Left lobe of liver (tissue), 2 donors: Measurements from ENCODE around the gene GARIN5B. TPM values are rescaled to one million over a fixed set of nuclear protein-coding genes. Genes with fewer than 3 reads are reported as not detected.
A peak's percentile ranks its signal among the peaks of the same experiment; 100 is the strongest.
"Not testable (repeated sequence)": the region's sequence is repeated elsewhere in the genome, so short reads cannot be mapped to it uniquely, and the experiment has no call there.

Experiments
- ATAC-seq: fragments of 200-7000 bp; cut with Tn5 transposase; one replicate; pipeline ENCODE4 v1.9.1; 2020; ENCODE audit warnings: mild to moderate bottlenecking, moderate library complexity
- DNase-seq: peaks from one replicate; pipeline ENCODE4 v3.0.0-alpha.2; 2020; ENCODE audit warnings: low spot score
- total RNA-seq: library from RNA; stranded (reverse); gene quantifications from one replicate; pipeline ENCODE4 v1.2.1, GENCODE V29; 2021
- donor health status: DM: no; HTN: no; CAD: no; lungs with moderate emphysema.
- donor health status: DM: no; HTN: yes; CAD: no.

The GARIN5B gene
- not detected for total RNA-seq

GRCh38 chr19:55362990-55363716, at the start of gene GARIN5B:
GARIN5B (minus strand) TSS chr19:55363260; CDS start chr19:55363066, 194 bp downstream.
- ATAC-seq: no peak
- no peak for DNase-seq

DNA sequence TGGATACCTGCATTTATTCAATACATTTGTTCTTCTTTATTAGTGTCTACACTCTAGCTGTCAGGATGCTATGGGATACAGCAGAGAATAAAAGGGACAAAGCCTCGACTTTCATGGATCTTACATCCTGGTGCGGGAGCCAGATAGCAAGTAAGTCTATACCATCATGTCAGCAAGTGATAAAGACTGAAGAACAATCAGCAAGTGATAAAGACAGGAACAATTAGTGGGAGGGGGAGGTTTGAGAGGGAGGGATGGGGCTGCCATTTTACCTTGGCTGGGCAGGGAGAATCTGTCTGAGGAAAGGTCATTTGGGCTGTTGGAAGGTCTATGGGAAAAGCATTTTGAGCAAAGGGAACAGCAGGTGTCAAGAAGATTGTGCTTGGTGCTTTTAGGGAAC, 47.1 kb upstream of the GARIN5B start:
- ATAC-seq: no peak

DNA sequence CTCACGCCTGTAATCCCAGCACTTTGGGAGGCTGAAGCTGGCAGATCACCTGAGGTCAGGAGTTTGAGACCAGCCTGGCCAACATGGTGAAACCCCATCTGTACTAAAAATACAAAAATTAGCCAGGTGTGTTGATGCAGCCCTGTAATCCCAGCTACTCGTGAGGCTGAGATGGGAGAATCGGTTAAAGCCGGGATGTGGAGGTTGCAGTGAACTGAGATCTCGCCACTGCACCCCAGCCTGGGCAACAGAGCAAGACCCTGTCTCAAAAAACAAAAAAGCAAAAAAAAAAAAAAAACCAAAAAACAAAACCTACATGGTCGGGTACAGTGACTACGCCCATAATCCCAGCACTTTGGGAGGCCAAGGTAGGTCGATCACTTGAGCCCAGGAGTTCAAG, 46.1 kb upstream of the GARIN5B start:
- not testable (repeated sequence) for DNase-seq

More for the DNA sequence above, 47.1 kb upstream of the GARIN5B start:
- no peak for DNase-seq

GRCh38 chr19:55408533-55408872, 45.4 kb upstream of the GARIN5B start:
- ATAC-seq (no peak), DNase-seq (no peak)

More for the DNA sequence above, 46.1 kb upstream of the GARIN5B start:
- ATAC-seq: not testable (repeated sequence)

DNA sequence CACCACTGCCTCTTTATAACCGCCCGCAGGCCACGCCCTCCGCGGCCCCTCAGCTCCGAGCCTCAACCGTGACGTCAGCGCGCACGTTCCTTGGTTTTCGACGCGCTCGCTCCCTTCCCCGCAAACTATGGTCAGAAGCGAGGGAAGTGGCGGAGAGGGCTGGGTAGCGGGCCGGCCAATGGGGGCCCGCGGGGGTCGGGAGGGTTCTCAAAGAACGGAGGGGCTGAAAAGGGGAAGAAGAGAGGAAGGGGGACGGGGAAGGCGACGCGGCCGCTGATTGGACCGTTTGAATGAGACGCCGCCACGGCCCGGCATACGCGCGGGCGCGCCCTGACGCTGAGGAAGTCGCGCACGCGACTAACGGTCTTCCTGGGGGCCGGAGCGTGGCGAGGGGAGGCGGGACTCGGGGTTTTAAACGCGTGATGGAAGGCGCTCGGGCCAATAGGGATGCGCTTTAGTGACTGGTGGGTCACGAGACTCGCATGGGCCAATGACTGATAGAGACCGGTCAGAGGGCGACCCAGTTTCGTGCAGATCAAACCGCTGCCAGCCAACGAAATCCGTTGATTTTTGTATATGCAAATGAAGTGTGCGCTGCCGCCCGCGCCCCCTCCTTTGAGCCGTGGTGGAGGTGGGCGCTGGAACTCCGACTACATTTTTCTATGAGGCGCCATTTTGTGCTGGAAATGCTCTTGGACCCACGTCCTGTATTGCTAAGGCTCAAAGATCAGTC, 44.9 kb upstream of the GARIN5B start:
- DNase-seq (peak; percentile 98), ATAC-seq (peak; percentile 96)

- not testable (repeated sequence) for DNase-seq, ATAC-seq
Observed at GRCh38 chr19:55407550-55407799, 44.4 kb upstream of the GARIN5B start, which contains the start of gene UBE2S. UBE2S (minus strand) TSS chr19:55407788; CDS start chr19:55407589, 199 bp downstream.

- DNase-seq: no peak
- ATAC-seq: peak; percentile 10
Observed at GRCh38 chr19:55406826-55407549, 43.9 kb upstream of the GARIN5B start.

GRCh38 chr19:55406091-55406825, 43.2 kb upstream of the GARIN5B start:
- ATAC-seq: no peak
- no peak for DNase-seq

DNA sequence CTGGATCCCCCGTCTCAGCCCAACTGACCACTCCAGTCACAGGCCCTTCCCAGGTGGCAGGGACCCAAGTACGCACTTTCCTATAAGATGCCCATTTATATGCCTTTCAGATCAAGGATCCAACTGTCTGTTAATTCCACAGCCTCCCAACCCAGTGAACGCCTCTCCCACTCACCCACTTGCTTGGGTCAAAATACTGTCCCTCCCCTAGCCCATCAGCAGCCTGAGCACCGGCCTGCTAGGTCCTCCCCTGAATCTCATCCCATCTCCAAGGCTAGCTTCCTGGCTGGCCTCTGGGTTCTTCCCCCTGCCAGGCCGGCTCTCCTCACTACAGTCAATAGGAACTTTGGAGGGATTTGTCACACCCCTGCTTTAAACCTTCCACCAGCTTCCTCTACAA, 42.6 kb upstream of the GARIN5B start:
- DNase-seq: no peak
- ATAC-seq: no peak

GRCh38 chr19:55402509-55402908, 39.4 kb upstream of the GARIN5B start:
- DNase-seq (no peak), ATAC-seq (no peak)

DNA sequence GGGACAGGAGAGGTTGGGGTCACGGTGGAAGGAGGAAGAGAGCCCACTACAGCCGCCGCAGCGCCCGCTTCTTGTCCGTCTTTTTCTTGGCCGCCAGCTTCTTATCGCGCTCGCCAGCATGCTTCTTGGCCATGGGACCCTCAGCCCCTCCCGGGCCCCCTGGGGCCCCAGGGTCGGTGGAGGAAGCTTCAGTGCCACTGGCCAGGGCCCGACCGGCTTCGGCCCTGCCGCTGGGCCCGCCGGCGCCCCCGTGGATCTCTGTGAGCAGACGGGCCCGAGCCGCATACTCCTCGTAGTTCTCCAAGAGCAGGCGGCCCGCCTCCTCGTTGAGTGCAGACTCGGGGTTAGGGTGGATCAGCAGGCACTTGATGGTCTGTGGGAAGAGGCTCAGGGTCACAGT, 38.3 kb upstream of the GARIN5B start:
- not testable (repeated sequence) for ATAC-seq

DNA sequence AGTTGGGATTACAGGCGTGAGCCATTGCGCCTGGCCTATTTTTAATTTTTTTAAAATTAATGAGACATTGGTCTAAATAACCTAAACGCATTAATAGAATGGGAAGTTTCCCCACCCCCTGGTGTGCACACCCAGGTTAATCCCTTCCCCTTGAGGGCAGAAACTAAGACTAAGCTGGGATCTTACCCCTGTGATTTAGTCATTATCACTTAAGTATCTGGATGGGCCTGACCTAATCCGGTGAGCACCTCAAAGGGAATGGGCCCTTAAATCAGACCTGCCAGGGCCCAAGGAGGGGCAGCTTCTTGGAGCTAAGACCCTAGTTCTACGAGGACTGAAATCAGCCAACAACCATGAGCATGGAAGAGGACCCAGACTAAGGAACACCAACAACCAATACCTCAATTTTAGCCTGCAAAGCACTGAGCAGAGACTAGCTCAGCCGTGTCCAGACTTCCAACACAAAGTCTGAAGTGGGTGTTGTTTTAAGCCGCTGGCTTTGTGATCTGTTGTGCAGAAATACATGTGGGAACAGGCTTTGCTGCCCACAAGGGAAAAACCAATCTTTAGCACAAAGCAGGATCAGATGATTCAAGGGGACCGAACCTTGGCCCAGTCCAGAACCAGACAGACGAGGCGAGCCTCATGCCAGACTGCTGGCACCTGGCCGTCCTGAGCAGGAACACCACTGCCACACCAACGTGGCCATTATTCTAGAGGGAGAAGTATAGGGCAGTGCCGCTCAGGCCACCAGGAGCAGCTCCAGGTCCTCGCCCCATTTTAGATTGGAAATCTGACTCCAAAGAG, 37.4 kb upstream of the GARIN5B start:
- ATAC-seq (no peak), DNase-seq (no peak)

More for the DNA sequence above, 38.3 kb upstream of the GARIN5B start:
- DNase-seq: not testable (repeated sequence)

DNA sequence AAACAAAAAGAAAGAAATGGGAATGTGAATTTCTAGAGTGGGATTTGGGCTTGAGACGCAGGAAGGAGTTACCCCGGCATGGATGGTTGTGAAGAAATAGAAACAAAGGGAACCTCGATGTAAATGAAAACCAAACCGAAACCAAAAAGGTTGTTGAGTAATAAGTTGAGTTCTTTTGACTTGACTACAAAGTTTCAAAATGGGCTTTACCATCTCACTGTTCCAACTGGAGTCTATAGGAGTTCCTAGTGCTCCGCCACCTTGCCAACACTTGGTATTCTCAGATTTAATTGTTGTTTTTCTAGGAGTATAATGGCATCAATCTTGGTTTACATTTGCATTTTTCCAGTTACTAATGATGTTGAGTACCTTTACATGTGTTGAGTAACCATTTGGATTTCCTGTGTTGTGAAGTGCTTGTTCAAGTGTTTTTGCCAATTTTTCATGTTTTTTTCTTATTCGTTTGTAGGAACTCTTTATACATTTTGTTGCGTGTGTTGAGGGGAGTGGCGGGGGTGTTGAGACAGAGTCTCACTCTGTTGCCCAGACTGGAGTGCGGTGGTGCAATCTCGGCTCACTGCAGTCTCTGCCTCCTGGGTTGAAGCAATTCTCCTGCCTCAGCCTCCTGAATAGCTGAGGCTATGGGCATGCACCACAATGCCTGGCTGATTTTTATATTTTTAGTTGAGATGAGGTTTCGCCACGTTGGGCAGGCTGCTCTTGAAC, 35.3 kb upstream of the GARIN5B start:
- ATAC-seq (no peak), DNase-seq (no peak)

GRCh38 chr19:55392820-55393761, 30.0 kb upstream of the GARIN5B start:
- ATAC-seq (no peak), DNase-seq (no peak)

DNA sequence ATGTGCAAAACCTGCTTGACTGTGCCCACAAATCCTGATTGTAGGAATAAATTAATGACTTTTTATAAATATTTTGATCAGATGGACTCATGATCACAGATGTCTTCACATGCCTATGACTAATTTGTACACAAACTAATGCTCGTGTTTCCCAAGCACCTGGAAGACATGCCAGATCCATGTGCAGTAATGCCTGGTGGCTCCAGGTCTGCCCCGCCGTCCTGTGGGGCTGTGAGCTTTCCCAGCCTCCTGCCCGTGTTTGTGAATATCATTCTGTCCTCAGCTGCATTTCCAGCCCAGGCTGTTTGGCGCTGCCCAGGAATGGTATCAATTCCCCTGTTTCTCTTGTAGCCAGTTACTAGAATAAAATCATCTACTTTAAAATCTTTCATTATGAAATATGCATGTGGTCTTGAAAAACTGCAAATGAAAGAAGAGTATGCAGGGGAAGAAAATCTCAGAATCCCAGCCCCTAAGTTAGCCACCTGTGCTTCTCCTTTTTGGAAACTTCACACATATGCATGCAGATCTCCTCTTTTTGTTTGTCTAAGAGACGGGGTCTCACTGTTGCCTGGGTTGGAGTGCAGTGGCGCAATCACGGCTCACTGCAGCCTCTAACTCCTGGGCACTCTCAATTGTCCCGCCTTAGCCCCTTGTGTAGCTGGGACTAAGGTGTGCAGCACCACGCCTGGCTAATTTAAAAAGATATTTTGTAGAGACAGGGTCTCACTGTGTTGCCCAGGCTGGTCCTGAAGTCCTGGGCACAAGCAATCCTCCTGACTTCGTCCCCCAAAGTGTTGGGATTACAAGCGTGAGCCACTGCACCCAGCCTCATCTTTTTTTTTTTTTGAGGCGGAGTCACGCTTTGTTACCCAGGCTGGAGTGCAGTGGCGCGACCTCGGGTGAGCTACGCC, 28.9 kb upstream of the GARIN5B start:
- no peak for DNase-seq
- no peak for ATAC-seq

- no peak for DNase-seq
- no peak for ATAC-seq
Observed at GRCh38 chr19:55391191-55391670, 28.2 kb upstream of the GARIN5B start.

GRCh38 chr19:55390461-55390880, 27.4 kb upstream of the GARIN5B start:
- no peak for DNase-seq
- no peak for ATAC-seq
